Stimulated activated CD8-positive, alpha-beta memory T cell treated with anti-CD3 and anti-CD28 coated beads, Interleukin-7, amount 100 ng/mL, for 1 hour (primary cell): ENCODE measurements around the gene ATP6V0B.
A peak's percentile ranks its signal among the peaks of the same experiment; 100 is the strongest.

Experiments
- DNase-seq, 2 donors: peaks; one replicate each; pipeline ENCODE4 v3.0.0-alpha.2; 2020; ENCODE audit warnings: low read depth in 2 of 2

ATP6V0B gene

DNA sequence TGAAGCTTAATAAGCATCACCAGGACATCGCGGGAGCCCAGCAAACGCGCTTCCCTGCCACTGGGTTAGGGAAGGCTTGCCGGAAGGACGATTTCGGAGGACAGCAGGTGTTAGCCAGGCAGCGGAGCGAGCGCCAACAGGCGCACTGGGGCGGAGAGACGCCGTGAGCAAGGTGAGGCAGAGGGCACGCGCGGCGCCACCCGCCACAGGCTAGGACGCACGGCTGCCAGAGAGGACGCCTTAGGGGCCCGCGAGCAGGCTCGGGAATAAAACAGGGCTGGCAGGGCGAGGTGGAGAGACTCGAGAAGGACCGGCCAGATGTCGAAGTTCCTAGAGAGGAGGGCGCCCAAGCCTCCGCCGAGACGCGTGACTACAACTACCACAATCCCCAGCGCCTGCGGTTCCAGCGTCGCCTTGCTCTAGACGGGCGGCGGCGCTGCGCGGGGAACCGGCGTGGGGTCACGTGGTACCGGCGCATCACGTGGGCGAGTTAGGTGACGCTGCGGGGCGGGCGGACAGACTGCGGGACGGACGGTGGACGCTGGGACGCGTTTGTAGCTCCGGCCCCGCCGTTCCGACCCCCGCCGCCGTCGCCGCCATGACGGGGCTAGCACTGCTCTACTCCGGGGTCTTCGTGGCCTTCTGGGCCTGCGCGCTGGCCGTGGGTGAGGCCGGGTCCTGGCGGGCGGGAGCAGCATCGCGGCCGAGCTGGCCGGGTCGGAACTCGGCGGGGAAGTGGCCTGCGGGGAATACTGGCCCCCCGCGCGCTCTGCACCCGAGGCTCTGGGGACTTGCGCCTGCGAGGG is at the start of gene ATP6V0B:
Gene ATP6V0B, plus strand, starts transcription at position 518 of the 806 bp plus-strand sequence. Its CDS starts 81 bp downstream, at position 599.
- DNase-seq, result peak; percentile 83 to 90

DNA sequence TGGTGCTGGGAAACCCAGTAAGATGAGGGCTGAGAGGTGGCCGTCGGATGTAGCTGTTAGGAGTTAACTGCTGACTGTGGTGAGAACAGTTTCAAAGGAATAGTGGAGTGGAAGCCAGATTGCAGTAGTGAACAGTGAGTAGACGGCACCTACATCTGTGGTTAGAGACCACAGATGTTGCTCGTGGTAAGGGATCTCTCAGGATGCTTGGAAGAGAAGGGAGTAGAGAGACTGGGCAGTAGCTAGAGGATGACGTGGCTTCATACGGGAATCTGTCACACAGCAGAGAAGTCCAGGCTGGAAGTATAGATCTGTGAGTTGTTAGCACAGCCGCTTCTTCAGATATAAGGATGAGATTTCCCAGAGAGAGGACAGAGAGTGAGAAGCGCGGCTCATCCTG is 48.9 kb upstream of the ATP6V0B start:
- no peak for DNase-seq

DNA sequence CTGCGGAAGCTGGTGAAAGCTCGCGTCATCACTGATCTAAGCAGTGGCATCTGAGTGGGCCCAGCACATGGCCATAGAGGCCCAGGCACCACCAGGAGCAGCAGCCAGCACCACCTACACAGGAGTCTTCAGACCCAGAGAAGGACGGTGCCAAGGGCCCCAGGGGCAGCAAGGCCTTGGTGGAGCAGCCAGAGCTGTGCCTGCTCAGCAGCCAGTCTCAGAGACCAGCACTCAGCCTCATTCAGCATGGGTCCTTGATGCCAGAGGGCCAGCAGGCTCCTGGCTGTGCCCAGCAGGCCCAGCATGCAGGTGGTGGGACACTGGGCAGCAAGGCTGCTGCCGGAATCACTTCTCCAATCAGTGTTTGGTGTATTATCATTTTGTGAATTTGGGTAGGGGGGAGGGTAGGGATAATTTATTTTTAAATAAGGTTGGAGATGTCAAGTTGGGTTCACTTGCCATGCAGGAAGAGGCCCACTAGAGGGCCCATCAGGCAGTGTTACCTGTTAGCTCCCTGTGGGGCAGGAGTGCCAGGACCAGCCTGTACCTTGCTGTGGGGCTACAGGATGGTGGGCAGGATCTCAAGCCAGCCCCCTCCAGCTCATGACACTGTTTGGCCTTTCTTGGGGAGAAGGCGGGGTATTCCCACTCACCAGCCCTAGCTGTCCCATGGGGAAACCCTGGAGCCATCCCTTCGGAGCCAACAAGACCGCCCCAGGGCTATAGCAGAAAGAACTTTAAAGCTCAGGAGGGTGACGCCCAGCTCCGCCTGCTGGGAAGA is 44.4 kb upstream of the ATP6V0B start:
- no peak for DNase-seq

DNA sequence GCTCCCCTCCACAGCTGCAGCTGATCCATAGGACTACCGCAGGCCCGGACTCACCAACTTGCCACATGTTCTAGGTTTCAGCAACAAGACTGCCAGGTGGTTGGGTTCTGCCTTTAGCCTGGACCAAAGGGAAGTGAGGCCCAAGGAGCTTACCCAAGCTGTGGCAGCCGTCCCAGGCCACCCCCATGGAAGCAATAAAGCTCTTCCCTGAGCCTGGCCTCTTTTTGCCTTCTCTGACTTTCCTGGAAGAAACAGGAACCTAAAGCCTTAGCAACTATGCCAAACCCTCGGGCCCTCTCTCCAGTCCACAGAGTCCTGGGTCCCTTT is 43.8 kb upstream of the ATP6V0B start:
- no peak for DNase-seq

DNA sequence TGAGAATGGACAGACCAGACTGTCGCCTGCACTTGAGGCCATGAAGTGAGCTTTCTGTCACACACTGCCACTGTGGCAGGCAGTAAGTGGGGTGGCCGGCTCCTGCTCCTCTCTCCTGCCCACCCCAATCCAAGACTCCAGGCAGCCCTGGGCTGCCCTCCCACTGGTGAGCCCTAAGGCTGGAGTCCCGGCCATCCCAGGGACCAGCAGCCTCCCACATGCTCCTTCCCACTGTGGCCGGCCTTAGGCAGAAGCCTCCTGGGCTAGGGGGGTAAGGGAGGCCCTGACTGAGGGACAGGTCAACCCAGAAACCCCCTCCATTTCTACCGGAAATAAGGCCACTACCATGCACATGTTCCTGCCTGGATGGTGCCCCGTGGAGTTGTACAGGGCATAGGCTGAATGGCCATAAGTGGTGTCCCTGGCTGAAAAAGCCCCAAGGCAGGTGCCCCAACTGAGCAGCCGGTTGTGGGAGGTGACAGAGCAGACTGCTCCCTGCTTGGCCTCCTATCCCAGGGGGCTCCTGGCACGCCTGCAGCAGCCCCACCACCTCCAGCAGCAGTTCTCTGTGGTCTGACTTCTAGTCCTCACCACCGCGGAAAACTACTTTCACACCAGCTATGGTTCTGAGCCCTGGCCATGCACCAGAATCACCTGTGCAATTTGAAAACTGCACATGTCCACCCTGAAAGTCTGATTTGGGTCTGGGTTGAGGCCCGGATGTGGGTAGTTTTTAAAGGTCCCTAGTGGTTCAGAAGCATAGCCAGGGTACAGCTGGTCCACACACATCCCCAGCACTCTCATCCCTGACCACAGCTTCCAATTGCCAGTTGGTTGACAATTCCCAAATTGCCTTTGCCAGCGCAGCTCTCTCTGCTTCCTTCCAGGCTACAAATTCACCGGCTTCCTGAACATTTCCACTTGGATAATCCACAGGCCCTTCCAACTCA is 42.8 kb upstream of the ATP6V0B start:
- DNase-seq, result no peak

DNA sequence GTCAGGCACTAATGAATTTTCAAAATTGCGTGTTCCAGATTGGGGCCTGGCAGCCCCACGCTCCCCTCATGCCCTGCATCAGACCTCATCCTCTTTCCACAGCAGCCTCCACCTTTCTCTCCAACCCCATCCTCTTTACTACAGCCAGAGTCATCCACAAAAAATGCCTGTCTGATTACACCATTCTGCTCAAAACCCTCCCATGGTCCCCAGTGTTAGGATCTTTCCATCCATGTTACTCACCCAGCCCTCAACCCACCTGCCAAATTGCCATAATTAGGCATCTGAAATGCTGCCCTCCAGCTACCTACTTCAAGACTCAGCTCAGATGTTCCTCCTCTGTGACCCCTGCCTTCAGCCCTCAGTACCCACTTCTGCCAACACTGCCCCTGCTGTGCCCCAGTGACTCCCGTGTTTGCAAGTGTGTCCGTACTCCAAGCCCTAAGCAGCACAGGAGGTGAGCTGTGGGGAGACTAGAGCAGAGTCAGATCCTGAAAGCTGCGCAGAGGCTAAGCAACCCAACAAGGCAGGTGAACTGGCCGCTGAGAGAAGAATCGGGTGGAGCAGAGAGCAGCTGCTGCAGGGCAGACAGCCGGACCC is 41.9 kb upstream of the ATP6V0B start:
- no peak for DNase-seq

DNA sequence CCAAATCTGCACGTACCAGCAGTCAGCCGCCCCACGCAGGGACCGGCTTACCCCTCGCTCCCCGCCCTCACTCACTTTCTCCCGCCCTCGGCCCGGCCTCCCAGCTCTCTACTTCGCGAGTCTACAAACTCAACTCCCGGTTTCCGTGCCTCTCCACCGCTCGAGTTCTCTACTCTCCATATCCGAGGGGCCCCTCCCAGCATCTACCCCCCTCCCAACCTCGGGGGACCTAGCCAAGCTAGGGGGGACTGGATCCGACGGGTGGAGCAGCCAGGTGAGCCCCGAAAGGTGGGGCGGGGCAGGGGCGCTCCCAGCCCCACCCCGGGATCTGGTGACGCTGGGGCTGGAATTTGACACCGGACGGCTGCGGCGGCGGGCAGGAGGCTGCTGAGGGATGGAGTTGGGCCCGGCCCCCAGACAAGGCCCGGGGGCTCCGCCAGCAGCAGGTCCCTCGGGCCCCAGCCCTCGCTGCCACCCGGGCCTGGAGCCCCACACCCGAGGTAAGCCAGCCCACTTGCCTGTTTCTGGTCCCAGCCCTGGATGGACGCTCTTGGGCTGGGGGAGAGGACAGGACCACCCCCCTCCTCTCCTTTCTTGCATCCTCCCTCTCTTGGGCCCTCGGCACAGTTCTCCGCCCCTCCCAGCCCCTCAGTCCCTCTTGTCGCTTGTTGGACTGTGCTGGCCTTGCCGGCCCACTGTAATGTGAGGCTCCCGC is 41.2 kb upstream of the ATP6V0B start, which contains the start of gene ARTN:
Gene ARTN, plus strand, starts transcription at position 416 of the 715 bp plus-strand sequence. CDS start 1,856 bp downstream, outside the sequence.
- DNase-seq, result no peak

DNA sequence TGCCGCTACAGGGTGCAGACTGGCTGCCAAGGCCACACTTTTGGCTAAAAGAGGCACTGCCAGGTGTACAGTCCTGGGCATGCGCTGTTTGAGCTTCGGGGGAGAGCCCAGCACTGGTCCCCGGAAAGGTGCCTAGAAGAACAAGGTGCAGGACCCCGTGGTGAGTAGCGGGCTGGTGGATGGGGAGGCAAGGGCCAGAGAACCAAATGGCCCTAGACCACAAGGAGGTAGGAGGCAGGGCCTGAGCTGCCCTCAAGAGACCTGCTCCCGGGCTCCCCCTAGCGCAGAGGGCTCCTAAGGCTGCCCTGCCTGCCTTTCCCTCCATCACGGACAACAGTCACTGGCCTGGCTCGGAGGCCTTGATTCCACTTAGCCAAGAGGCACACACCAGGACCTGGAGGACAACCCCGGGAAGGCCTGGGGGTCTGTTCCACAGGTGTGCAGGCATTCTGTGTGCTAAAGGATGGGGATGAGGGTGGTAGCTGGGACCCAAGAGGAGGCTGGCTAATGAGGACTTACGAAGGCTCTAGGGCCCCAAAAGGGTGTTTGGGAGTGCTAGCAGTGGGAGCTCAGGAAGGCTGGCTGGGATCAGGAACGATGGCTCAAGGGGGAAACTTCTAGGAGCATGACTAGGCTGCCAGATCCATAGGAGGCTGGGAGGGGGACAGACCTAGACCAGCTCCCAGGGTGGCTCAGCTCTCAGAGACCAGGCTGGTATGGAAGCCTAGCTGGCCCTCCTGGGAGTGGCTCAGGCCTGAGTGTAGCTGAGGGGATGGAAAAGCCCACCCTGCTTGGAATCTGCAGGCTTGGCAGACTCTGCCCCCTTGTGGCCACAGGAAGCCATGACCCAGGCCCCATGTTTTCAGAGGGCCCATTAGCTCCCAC is 40.4 kb upstream of the ATP6V0B start:
- DNase-seq, result peak in 1 of 2 donors; percentile 27

DNA sequence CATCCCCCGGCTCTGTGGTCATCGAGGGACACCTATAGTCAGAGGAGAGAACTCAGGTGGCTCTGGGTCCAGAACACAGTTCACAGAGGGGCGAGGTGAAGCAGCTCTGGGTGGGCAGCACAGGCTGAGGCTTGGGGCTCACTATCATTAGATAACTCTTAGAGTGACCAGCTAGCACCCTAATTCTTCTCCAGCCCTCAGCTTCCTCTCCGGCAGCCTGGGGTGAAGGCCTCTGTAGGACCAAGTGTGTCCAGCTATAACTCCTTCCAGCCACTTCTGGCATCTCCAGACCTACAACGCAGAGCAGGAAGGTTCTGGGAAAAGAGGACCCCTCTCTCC is 39.8 kb upstream of the ATP6V0B start:
- DNase-seq, result no peak

DNA sequence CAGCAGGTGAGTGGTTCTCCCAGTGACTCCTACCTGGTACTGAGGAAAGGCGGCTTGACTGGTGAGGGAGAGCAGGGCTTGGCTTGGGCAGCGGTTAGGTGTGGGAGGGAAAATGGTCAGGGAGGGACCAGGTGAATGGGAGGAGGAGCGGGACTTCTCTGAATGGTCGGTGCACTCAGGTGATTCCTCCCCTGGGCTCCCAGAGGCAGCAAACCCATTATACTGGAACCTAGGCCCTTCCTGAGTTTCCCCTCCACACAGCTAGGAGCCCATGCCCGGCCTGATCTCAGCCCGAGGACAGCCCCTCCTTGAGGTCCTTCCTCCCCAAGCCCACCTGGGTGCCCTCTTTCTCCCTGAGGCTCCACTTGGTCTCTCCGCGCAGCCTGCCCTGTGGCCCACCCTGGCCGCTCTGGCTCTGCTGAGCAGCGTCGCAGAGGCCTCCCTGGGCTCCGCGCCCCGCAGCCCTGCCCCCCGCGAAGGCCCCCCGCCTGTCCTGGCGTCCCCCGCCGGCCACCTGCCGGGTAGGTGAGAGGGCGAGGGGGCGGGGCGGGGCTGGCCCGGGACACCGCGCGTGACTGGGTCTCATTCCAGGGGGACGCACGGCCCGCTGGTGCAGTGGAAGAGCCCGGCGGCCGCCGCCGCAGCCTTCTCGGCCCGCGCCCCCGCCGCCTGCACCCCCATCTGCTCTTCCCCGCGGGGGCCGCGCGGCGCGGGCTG is 38.9 kb upstream of the ATP6V0B start:
- DNase-seq, result no peak

DNA sequence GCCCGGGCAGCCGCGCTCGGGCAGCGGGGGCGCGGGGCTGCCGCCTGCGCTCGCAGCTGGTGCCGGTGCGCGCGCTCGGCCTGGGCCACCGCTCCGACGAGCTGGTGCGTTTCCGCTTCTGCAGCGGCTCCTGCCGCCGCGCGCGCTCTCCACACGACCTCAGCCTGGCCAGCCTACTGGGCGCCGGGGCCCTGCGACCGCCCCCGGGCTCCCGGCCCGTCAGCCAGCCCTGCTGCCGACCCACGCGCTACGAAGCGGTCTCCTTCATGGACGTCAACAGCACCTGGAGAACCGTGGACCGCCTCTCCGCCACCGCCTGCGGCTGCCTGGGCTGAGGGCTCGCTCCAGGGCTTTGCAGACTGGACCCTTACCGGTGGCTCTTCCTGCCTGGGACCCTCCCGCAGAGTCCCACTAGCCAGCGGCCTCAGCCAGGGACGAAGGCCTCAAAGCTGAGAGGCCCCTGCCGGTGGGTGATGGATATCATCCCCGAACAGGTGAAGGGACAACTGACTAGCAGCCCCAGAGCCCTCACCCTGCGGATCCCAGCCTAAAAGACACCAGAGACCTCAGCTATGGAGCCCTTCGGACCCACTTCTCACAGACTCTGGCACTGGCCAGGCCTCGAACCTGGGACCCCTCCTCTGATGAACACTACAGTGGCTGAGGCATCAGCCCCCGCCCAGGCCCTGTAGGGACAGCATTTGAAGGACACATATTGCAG is 38.2 kb upstream of the ATP6V0B start:
- no peak for DNase-seq

DNA sequence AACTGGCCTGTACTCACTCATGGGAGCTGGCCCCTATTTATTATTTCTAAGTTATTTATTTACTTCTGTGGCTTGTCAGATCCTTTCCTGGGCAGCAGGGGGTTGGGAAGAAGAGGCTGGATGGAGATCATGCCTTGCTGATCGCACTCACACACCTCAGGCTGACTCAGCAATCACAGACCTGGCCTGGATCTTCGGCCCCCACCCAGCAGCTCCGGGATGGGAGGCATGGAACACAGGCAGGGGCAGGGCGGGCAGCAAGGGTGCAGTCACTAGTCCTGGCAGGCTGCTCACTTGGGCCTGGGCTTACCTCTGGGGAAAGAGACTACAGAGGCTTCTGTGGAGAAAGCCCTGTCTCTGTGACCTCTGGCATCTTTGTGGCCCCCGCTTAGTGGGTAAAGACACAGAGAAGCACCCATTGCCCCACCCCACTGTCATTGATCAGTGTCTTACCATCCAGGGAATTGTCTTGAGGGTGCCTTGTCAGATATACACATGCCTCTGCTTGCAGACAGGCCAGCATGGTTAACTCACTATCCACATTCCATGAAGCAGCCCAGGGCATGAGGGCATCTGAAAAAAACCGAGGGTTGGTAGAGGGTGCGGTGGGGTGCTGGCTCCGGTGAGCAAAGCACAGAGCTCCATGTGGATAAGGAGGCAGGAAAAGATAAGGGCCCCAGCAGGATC is 37.4 kb upstream of the ATP6V0B start:
- DNase-seq, result no peak

DNA sequence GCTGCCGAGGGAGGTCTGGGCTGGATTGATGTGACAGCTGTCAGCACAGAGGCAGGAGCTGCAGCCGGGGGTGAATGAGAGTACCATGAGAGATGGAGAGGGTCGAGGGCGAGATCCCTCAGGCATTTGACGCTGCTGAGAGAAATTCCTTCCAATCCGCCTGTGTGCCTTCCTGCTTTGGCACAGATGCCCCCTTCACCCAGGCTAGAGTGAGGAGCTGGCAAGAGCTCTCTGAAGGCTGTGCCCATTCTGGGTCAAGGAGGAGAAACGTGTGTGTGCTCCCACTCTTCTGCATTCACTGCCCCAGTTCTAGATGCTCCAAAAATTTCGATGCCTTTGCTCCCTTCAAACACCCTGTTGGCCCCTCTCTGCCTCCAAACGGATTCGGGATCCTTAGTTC is 36.4 kb upstream of the ATP6V0B start:
- DNase-seq, result no peak

DNA sequence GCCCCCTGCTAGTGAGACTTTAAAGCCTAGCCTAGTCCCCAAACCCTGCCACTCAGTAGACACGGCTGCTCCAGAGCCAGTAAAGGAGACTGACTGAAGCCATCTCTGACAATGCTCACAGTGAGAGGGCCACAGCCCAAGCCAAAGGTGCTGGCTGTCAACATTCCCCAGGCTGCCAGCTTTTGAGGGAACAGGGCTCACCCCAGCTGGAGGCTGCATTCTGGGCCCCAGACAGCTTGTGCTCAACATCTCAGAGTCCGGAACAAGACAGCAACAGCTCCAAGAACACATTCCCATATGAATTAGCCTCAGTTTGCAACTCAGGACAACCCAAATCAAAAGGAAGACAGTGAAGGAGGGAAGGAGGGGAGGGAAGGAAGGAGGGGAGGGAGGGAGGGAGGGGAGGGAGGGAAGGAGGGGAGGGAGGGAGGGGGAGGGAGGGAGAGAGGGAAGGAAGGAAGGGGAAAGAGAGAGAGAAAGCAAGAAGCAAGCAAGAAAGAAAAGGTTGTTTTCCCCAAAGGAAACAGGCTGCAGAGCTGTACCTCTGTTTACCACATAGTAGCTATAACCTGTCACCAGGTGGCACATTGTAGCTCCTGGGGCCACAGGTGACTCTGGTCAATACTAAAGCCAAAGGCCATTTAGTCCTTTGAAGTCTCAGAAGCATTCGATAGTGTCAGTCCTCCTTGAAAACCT is 35.7 kb upstream of the ATP6V0B start:
- DNase-seq, result no peak

DNA sequence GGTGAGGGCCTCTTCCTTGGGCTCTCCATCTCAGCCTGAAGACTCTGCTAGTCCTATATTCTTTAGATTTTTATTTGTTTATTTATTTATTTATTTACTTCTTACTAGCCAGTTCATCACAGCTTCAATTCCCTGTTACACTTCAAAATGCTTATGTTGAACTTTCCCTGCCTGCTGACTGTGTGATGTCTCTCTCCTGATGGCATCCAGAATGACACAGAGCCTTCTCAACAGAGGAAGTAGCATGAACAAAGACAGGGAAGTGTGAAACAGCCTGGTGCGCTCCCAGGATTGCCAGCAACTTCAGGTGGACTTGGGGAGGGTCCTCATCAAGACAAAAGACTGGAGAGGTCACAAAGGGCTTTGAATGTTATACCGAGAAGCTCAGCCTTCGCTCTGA is 32.3 kb upstream of the ATP6V0B start:
- no peak for DNase-seq

DNA sequence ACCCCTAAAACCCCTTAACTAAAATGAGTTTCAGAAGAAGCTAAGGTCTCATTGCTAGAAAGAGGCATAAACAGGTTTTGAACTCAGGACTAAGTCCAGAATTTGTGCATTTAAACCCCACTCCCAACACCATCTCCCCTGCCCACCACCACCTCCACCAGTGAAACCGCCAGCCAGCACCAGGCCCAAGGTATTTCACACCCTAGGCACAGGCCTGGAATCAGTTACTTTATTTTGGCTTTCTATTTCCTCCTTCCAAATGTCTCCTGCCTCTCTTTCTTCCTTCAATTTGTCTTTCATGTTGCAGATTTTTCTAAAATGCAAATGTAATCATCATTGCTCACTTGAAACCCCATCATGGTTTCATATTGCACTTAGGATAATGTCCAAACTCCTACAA is 29.9 kb upstream of the ATP6V0B start:
- DNase-seq, result no peak

DNA sequence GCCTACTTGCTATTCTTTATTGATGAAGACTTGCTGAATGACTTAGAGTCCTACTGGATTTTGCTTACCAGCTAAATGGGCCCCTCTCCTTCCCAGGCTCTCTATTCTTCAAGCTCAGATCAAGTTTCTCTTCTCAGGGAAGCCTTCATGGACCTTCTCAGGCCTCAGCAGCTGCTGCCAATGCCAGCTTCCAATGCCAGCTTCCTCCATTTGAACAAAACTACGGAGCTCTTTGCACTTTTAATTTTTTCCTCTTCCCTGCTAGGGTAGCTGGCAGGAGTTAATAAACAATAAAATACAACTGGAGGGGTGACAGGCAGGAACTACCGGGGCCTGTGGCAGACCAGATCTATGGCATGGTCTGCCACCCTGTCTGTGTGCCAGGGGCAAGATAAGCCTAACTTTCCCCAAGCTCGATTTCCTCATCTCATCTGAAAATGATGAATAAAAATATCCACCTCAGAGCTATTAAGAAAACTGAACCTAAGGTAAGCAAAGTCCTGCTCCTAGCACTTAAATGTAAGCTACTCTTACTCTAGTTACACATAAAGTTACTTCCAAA is 29.0 kb upstream of the ATP6V0B start:
- DNase-seq, result no peak
